ENCODE data around the gene RMND5B.

DNA sequence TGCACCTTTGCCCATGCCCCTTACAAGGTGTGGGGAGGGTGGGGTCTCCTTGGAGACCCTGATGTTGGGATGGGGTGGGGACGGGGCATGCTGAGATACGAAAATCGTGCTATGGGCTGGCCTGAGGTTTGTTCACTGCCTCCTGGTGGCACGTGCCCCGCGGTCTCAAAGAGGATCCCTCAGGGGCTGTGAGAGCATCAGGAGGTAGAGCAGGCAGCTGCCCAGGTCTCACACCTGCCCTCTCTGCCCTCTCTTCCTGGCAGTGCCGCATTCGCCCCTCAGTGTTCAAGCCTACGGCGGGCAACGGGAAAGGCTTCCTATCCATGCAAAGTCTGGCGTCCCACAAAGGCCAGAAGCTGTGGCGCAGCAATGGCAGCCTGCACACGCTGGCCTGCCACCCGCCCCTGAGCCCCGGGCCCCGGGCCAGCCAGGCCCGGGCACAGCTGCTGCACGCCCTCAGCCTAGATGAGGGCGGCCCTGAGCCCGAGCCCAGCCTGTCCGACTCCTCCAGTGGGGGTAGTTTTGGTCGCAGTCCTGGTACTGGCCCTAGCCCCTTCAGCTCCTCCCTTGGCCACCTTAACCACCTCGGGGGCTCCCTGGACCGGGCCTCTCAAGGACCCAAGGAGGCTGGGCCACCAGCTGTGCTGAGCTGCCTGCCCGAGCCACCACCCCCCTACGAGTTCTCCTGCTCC, 10.8 kb upstream of the RMND5B start:
- TF ChIP-seq, protein P1, sequence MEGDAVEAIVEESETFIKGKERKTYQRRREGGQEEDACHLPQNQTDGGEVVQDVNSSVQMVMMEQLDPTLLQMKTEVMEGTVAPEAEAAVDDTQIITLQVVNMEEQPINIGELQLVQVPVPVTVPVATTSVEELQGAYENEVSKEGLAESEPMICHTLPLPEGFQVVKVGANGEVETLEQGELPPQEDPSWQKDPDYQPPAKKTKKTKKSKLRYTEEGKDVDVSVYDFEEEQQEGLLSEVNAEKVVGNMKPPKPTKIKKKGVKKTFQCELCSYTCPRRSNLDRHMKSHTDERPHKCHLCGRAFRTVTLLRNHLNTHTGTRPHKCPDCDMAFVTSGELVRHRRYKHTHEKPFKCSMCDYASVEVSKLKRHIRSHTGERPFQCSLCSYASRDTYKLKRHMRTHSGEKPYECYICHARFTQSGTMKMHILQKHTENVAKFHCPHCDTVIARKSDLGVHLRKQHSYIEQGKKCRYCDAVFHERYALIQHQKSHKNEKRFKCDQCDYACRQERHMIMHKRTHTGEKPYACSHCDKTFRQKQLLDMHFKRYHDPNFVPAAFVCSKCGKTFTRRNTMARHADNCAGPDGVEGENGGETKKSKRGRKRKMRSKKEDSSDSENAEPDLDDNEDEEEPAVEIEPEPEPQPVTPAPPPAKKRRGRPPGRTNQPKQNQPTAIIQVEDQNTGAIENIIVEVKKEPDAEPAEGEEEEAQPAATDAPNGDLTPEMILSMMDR (IDR thresholded peaks at IDR 0.05) = no peak
- no peak for TF ChIP-seq POLR2A (IDR thresholded peaks at IDR 0.05)

Data from stomach (tissue), 4 donors.